K562 (cell line): Measurements from ENCODE around the gene NRAP. TPM values are rescaled to one million over a fixed set of nuclear protein-coding genes. Genes with fewer than 3 reads are reported as not detected.

Experiments
- ATAC-seq: fragments of 200-7000 bp; cut with Tn5 transposase; 3 replicates; pipeline ENCODE4 v1.9.1; 2020; ENCODE audit warnings: moderate library complexity
- BruUV-seq: library from RNA; stranded (reverse); fragments of 400-500 nt; replicated peaks from 2 replicates; lab custom pipeline; 2021; lab: Mats Ljungman, UMichigan
- CTCF ChIA-PET: fragments of 300-600 bp; formaldehyde crosslinking; extraction: SDS; loops from one replicate; lab custom pipeline; 2021; ENCODE audit warnings: low intra/inter-chr PET ratio; lab: Yijun Ruan, JAX
- POLR2A ChIA-PET: fragments of 300-600, 350-650 bp; sonication (Branson Sonifier 250); formaldehyde crosslinking; extraction: SDS; loops from one replicate; lab custom pipeline; 2021; ENCODE audit warnings: antibody characterized with exemption, inconsistent platforms; lab: Yijun Ruan, JAX
- DNase-seq, 4 experiments: peaks; one replicate each; pipeline versions ENCODE4 v3.0.0 to v3.0.0-alpha.2; 2011 to 2018; ENCODE audit warnings: low spot score in 3 of 4, mixed read lengths in 3 of 4; ENCODE audit errors: extremely low read depth in 1 of 4
- FAIRE-seq: peaks from 2 replicates; lab custom pipeline; 2011; peaks lifted over from hg19 to GRCh38; lab: Jason Lieb, UNC
- H2AFZ ChIP-seq: 2 replicates; pipeline ENCODE4 v1.6.0; 2011; ENCODE audit warnings: low read depth, low read length, control low read depth, inconsistent platforms
- H3K27ac ChIP-seq: fragments of 200-600 bp; 3 replicates; pipeline ENCODE4 v1.8.0; 2011; ENCODE audit warnings: low read depth, mild to moderate bottlenecking, control low read depth, inconsistent platforms, low read length, moderate library complexity, mixed read lengths; ENCODE audit errors: extremely low read depth
- H3K27me3 ChIP-seq, 2 experiments: fragments of 300-600 bp in 1 of 2; 2 replicates in 1 of 2; 3 replicates in 1 of 2; pipeline versions ENCODE4 v1.6.0 to v1.8.0; 2011; ENCODE audit warnings: inconsistent platforms in 2 of 2, low read length in 2 of 2, mild to moderate bottlenecking in 1 of 2, mixed read lengths in 1 of 2, moderate library complexity in 1 of 2; ENCODE audit not compliant: control insufficient read depth in 2 of 2, insufficient read depth in 2 of 2
- H3K36me3 ChIP-seq: fragments of 300-600 bp; 3 replicates; pipeline ENCODE4 v1.8.0; 2011; ENCODE audit warnings: mild to moderate bottlenecking, low read length, inconsistent platforms; ENCODE audit not compliant: control insufficient read depth, insufficient read depth
- H3K4me1 ChIP-seq, 2 experiments: fragments of 200-600 bp in 1 of 2; replicated peaks in 1 of 2; 2 replicates in 1 of 2; 3 replicates in 1 of 2; pipeline versions ENCODE4 v1.5.1 to v1.8.0; 2011; ENCODE audit warnings: inconsistent platforms in 2 of 2, low read length in 2 of 2, mild to moderate bottlenecking in 1 of 2, mixed read lengths in 1 of 2, moderate library complexity in 1 of 2; ENCODE audit not compliant: control insufficient read depth in 2 of 2, insufficient read depth in 2 of 2
- H3K4me2 ChIP-seq: 2 replicates; pipeline ENCODE4 v1.6.1; 2011; ENCODE audit warnings: low read length, control low read depth, inconsistent platforms, mixed read lengths; ENCODE audit not compliant: insufficient read depth
- H3K4me3 ChIP-seq: fragments of 200-600 bp; sonication (generic), shearing (Covaris generic); 2 replicates; pipeline ENCODE4 v1.5.1; 2016; ENCODE audit warnings: control low read depth, inconsistent platforms
- H3K79me2 ChIP-seq: fragments of 200-600 bp; 3 replicates; pipeline ENCODE4 v1.8.0; 2011; ENCODE audit warnings: low read length, inconsistent platforms; ENCODE audit not compliant: control insufficient read depth, insufficient read depth
- H3K9ac ChIP-seq, 2 experiments: 2 replicates each; pipeline versions ENCODE4 v1.6.0 to v1.6.1; 2011; ENCODE audit warnings: low read depth in 2 of 2, low read length in 2 of 2, control low read depth in 1 of 2, inconsistent platforms in 1 of 2, mild to moderate bottlenecking in 1 of 2, mixed read lengths in 1 of 2; ENCODE audit not compliant: insufficient read depth in 1 of 2
- H3K9me1 ChIP-seq: one replicate; pipeline ENCODE4 v1.6.0; 2011; ENCODE audit warnings: inconsistent platforms, mild to moderate bottlenecking, low read length, moderate library complexity; ENCODE audit not compliant: control insufficient read depth, insufficient read depth
- H3K9me3 ChIP-seq: replicated peaks from 2 replicates; pipeline ENCODE4 v1.5.1; 2011; ENCODE audit warnings: low read depth, low read length, inconsistent platforms; ENCODE audit not compliant: control insufficient read depth, insufficient read depth
- H4K20me1 ChIP-seq: replicated peaks from 2 replicates; pipeline ENCODE4 v1.6.1; 2011; ENCODE audit warnings: low read length, inconsistent platforms, mixed read lengths; ENCODE audit not compliant: control insufficient read depth, insufficient read depth
- MLX ChIP-seq, 2 experiments: fragments of 450-650 bp in 1 of 2; sonication (generic) in 1 of 2; formaldehyde crosslinking; conservative IDR thresholded peaks; 2 replicates each; pipeline versions ENCODE4 v1.4.0 to v1.8.1; 2020 to 2022; ENCODE audit warnings: mild to moderate bottlenecking in 1 of 2, missing genetic modification reagents in 1 of 2
- ZNF143 ChIP-seq: sonication (generic); formaldehyde crosslinking; IDR thresholded peaks from 2 replicates; pipeline ENCODE4 v1.9.0; 2022; ENCODE audit warnings: mild to moderate bottlenecking, missing genetic modification reagents
- ZNF551 ChIP-seq: fragments of 250-450 bp; sonication (Bioruptor Pico); IDR thresholded peaks from 2 replicates; pipeline ENCODE4 v1.5.0; 2021; ENCODE audit warnings: mild to moderate bottlenecking, moderate library complexity
- ZNF655 ChIP-seq: fragments of 250-450 bp; sonication (Bioruptor Pico); IDR thresholded peaks from 2 replicates; pipeline ENCODE4 v1.5.0; 2021
- WGBS: fragments of 100-300 bp; shearing (Covaris generic); methylation state at CpG from one replicate; pipeline ENCODE4 v1.1.6; 2016; ENCODE audit warnings: low coverage, mixed read lengths; ENCODE audit not compliant: insufficient coverage; ENCODE audit errors: missing lambda C conversion rate; 5-methylcytosine and 5-hydroxymethylcytosine counted together
- in situ Hi-C: fragments of 300-500 bp; cut with MboI; formaldehyde crosslinking; loops from 4 replicates; pipeline ENCODE4 v1.15.0; 2018; ENCODE audit warnings: inconsistent platforms, mixed read lengths
- intact Hi-C: fragments of 100-400 bp; cut with micrococcal nuclease; formaldehyde crosslinking; loops from 2 replicates; pipeline ENCODE4 v1.14.2; 2022
- polyA plus RNA-seq, 8 experiments: library from polyadenylated mRNA; depleted of rRNA in 4 of 8; stranded (reverse) in 5 of 8; unstranded in 3 of 8; fragments of >200 nt; fragmentation: Nextera tagmentation in 2 of 8; fragmentation: Illumina TruSeq in 1 of 8; extraction: Ambion mirVana in 2 of 8; extraction: Trizol in 1 of 8; gene quantifications; 2 replicates each; pipeline versions ENCODE4 v1.2.1 to v1.2.3, GENCODE V29; 2011 to 2014; ENCODE audit warnings: inconsistent platforms in 1 of 8, missing spikeins in 1 of 8
- total RNA-seq, 7 experiments: library from RNA; depleted of rRNA in 6 of 7; stranded (reverse); fragments of >200 nt in 6 of 7; fragmentation: Illumina TruSeq in 2 of 7; extraction: Trizol in 2 of 7; gene quantifications; 2 replicates each; pipeline versions ENCODE4 v1.2.1 to v1.2.3, GENCODE V29; 2011 to 2021; ENCODE audit warnings: low replicate concordance in 1 of 7

Gene NRAP
- total and polyA plus RNA-seq, 9 of the 15 experiments (the other 6 are each of a cell fraction or from before 2014, with no cell fraction given) = not detected

GRCh38 chr10:113621799-113622198, 42.0 kb downstream of the NRAP start:
- H3K27me3 ChIP-seq = peaks cover 0 to 41% of the 10 kb centered on the region in 2 experiments; a peak in 3 of 5 replicates
- no peaks in the 10 kb centered on the region; a peak in 1 of 5 replicates for H3K4me1 ChIP-seq
- WGBS = 0% methylated on average over 7 of the region's 8 CpGs

GRCh38 chr10:113620936-113621335, 42.9 kb downstream of the NRAP start:
- no peak overlapping the region for H3K27ac ChIP-seq
- FAIRE-seq (no peak), DNase-seq (no peak), ATAC-seq (no peak)
- no peaks in the 10 kb centered on the region for H3K36me3 ChIP-seq
- peaks cover 0 to 34% of the 10 kb centered on the region in 2 experiments; a peak in 3 of 5 replicates for H3K27me3 ChIP-seq
- H3K9me1 ChIP-seq = no peaks in the 10 kb centered on the region
- H3K4me3 ChIP-seq = no peak overlapping the region
- no peaks in the 10 kb centered on the region for H3K9me3 ChIP-seq
- 15% methylated on average over 9 of the region's 9 CpGs for WGBS
- H3K79me2 ChIP-seq = no peaks in the 10 kb centered on the region
- TF ChIP-seq ZNF143 (no peak), ZNF655 (CRISPR knock-in tag) (no peak), MLX (CRISPR knock-in tag; conservative IDR thresholded peaks at IDR 0.05) (no peak)
- no peaks in the 10 kb centered on the region; a peak in 1 of 5 replicates for H3K4me1 ChIP-seq
- CTCF ChIA-PET = no interaction called here
- H3K4me2 ChIP-seq = no peak overlapping the region
- H3K9ac ChIP-seq = no peak overlapping the region
- intact Hi-C loops (no loop called here), in situ Hi-C loops (no loop called here)
- H4K20me1 ChIP-seq = no peaks in the 10 kb centered on the region
- POLR2A ChIA-PET = no interaction called here
- H2AFZ ChIP-seq = no peak overlapping the region
- no TSS peak for BruUV-seq

More at GRCh38 chr10:113621799-113622198, 42.0 kb downstream of the NRAP start:
- Histone ChIP-seq H4K20me1 (no peaks in the 10 kb centered on the region), H3K36me3 (no peaks in the 10 kb centered on the region), H3K4me3 (no peak overlapping the region), H2AFZ (no peak overlapping the region), H3K79me2 (no peaks in the 10 kb centered on the region), H3K9me1 (no peaks in the 10 kb centered on the region), H3K4me2 (no peak overlapping the region), H3K27ac (no peak overlapping the region), H3K9me3 (no peaks in the 10 kb centered on the region), H3K9ac (no peak overlapping the region)
- DNase-seq (no peak), ATAC-seq (no peak), FAIRE-seq (no peak)
- no TSS peak for BruUV-seq
- intact Hi-C loops = no loop called here
- no peak for TF ChIP-seq ZNF551 (CRISPR knock-in tag)
- in situ Hi-C loops = no loop called here
- ChIA-PET POLR2A (no interaction called here), CTCF (no interaction called here)
